Stomach (tissue), 9 donors: ENCODE results near the gene TAS2R60. TPM values are rescaled to one million over a fixed set of nuclear protein-coding genes. Genes with fewer than 3 reads are reported as not detected.

Experiments used
- DNase-seq, 2 donors: peaks; one replicate each; pipeline versions ENCODE4 v3.0.0 to v3.0.0-alpha.2; 2013 to 2019
- H3K27ac ChIP-seq, 5 donors: fragments of 200-600 bp in 4 of 5; sonication (generic) in 4 of 5; one replicate each; pipeline ENCODE4 v1.5.1; 2013 to 2019; ENCODE audit warnings: mild to moderate bottlenecking in 1 of 5, moderate library complexity in 1 of 5
- H3K27me3 ChIP-seq, 3 donors: fragments of 200-600 bp; sonication (generic); one replicate each; pipeline ENCODE4 v1.5.1; 2017 to 2019; ENCODE audit warnings: mixed run types in 1 of 3
- H3K36me3 ChIP-seq, 4 donors: fragments of 200-600 bp; sonication (generic); 1 replicate in 3 of 4; 2 replicates in 1 of 4; pipeline ENCODE4 v1.5.1; 2016 to 2019
- H3K4me1 ChIP-seq, 4 donors: fragments of 200-600 bp; sonication (generic); one replicate each; pipeline ENCODE4 v1.5.1; 2016 to 2019
- H3K4me3 ChIP-seq, 4 donors: fragments of 200-600 bp; sonication (generic) in 3 of 4; one replicate each; pipeline ENCODE4 v1.5.1; 2016 to 2019; ENCODE audit warnings: mild to moderate bottlenecking in 1 of 4
- H3K9me3 ChIP-seq, 4 donors: fragments of 200-600 bp; sonication (generic); one replicate each; pipeline ENCODE4 v1.5.1; 2016 to 2019
- EP300 ChIP-seq: sonication (generic); formaldehyde crosslinking; IDR thresholded peaks from one replicate; pipeline ENCODE4 v1.6.1; 2017; ENCODE audit warnings: antibody characterized with exemption
- POLR2A ChIP-seq, 4 donors: fragments of 450-650 bp; IDR thresholded peaks; one replicate each; pipeline ENCODE4 v1.6.1; 2016; ENCODE audit warnings: antibody characterized with exemption in 4 of 4, control low read depth in 2 of 4, mild to moderate bottlenecking in 1 of 4, moderate library complexity in 1 of 4
- POLR2AphosphoS5 ChIP-seq, 3 donors: sonication (generic); formaldehyde crosslinking; IDR thresholded peaks; one replicate each; pipeline ENCODE4 v1.6.1; 2016; ENCODE audit warnings: antibody characterized with exemption in 3 of 3
- WGBS, 5 donors: extraction: QIAGEN DNeasy Blood & Tissue Kit in 3 of 5; methylation state at CpG; one replicate each; pipeline versions ENCODE4 v1.1.5 to v1.1.7; 2013 to 2018; 5-methylcytosine and 5-hydroxymethylcytosine counted together
- intact Hi-C: fragments of 100-400 bp; cut with DNase I; formaldehyde crosslinking; loops from one replicate; pipeline ENCODE4 v1.15.1; 2023; ENCODE audit warnings: low total_unique reads
- polyA plus RNA-seq, 3 donors: library from polyadenylated mRNA; stranded (reverse); fragments of 200-250 nt; gene quantifications; one replicate each; pipeline ENCODE4 v1.2.3, GENCODE V29; 2013
- total RNA-seq, 5 donors: library from RNA; depleted of rRNA; stranded (reverse); fragments of >200 nt; gene quantifications; one replicate each; pipeline versions ENCODE4 v1.1.0 to v1.2.3, GENCODE V29; 2014 to 2016
- TF ChIP-seq, protein P1 (sequence below), 7 experiments: fragments of 450-650 bp in 4 of 7; fragments of 200-600 bp in 3 of 7; sonication (generic) in 3 of 7; IDR thresholded peaks; one replicate each; pipeline ENCODE4 v1.5.1; 2016 to 2019; ENCODE audit warnings: antibody characterized with exemption in 7 of 7, control low read depth in 2 of 7, mild to moderate bottlenecking in 1 of 7
- donor health status: healthy with polysubstance abuse.
- donor health status: Bipolar disorder and iron deficiency.
- donor health status: healthy.

TAS2R60 gene
- total and polyA plus RNA-seq, 8 donors: not detected

DNA sequence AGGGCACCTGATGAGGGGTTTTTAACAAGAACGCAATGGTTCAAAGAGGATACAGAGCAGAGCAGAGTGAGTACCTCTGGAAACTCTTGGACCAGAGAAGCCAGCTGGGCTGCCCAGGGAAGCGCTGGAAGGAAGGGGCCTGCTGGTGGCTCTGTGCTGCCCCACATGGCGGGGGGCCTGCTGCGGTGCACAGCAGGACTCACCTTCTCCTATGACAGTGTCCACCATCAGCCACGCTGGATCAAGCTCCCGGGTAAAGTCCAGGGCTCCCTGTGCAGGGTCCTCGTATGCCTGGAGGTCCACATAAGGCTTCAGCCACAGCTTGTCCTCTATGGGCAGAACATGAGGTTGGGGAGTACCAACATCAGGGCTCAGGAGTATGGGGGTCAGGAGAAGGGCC lies 47.1 kb upstream of the TAS2R60 start:
- no peak for DNase-seq
- 78 to 85% (median 82%) methylated on average over 7 of the region's 7 CpGs for WGBS, 5 donors
- TF ChIP-seq EP300 (no peak), POLR2AphosphoS5 (IDR thresholded peaks at IDR 0.05) (no peak), POLR2A (IDR thresholded peaks at IDR 0.05) (no peak)
- TF ChIP-seq, protein P1, sequence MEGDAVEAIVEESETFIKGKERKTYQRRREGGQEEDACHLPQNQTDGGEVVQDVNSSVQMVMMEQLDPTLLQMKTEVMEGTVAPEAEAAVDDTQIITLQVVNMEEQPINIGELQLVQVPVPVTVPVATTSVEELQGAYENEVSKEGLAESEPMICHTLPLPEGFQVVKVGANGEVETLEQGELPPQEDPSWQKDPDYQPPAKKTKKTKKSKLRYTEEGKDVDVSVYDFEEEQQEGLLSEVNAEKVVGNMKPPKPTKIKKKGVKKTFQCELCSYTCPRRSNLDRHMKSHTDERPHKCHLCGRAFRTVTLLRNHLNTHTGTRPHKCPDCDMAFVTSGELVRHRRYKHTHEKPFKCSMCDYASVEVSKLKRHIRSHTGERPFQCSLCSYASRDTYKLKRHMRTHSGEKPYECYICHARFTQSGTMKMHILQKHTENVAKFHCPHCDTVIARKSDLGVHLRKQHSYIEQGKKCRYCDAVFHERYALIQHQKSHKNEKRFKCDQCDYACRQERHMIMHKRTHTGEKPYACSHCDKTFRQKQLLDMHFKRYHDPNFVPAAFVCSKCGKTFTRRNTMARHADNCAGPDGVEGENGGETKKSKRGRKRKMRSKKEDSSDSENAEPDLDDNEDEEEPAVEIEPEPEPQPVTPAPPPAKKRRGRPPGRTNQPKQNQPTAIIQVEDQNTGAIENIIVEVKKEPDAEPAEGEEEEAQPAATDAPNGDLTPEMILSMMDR (IDR thresholded peaks at IDR 0.05): no peak

DNA sequence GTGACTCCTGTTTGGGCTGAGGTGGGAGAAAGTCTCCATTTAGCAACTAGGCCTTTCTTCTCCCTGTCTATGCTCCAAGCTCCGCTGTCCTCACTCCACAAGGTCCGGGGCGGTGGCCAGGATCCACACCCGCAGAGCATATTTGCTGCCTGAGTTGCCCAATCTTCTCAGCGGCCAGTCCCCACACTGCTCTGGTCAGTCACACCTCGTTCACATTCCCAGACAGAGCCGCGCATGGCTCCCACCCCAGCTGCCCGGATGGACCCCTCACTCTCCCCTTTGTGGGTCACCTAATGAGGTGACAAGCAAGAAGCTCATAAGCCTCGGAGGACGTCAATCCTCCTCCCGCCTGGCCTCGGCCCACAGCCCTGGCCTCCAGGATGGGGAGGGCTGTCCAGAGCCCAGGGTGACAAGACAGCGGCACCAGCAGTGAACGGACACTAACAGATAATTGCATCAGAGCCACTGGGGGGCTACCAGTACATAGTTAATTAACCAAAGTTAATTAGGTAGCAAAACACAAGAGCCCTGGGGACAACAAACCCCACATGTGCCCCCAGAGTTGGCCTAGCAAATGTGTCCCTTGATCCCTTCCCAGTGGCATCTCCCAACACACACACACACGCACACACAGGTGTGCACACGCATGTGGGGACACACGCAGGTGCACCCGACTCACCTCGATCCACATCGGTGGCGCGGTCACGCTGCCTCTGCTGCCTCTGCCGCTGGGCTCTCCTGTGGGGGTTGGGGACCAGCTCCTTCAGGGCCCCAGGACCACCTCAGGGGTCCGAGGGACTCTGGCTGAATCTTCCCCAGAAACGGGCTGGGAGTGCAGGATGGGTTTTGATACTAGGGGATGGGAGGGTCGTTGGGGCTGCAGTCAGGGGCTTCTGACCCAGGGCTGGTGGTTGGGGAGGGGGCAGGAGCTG lies 46.4 kb upstream of the TAS2R60 start:
- Histone ChIP-seq H3K27me3 (no peaks in the 10 kb centered on the region), H3K27ac (peak overlapping the region in 2 of 5 donors; percentile 16 to 35), H3K4me1 (peaks cover 28 to 41% (median 37%) of the 10 kb centered on the region in 4 donors), H3K4me3 (no peak overlapping the region), H3K36me3 (peaks cover 5 to 42% (median 39%) of the 10 kb centered on the region in 4 donors), H3K9me3 (no peaks in the 10 kb centered on the region)
- TF ChIP-seq EP300 (no peak), POLR2AphosphoS5 (IDR thresholded peaks at IDR 0.05) (no peak), POLR2A (IDR thresholded peaks at IDR 0.05) (no peak)
- TF ChIP-seq, protein P1 (IDR thresholded peaks at IDR 0.05): no peak
- intact Hi-C loops: no loop called here
- no peak for DNase-seq
- WGBS, 5 donors: 86 to 89% (median 86%) methylated on average over 18 to 28 of the region's 28 CpGs

More for the DNA sequence above, 47.1 kb upstream of the TAS2R60 start:
- Histone ChIP-seq H3K4me1 (peaks cover 35 to 48% (median 44%) of the 10 kb centered on the region in 4 donors), H3K27me3 (no peaks in the 10 kb centered on the region), H3K4me3 (no peak overlapping the region), H3K36me3 (peaks cover 9 to 44% (median 43%) of the 10 kb centered on the region in 4 donors), H3K9me3 (no peaks in the 10 kb centered on the region), H3K27ac (peak overlapping the region in 3 of 5 donors; percentile 4 to 35 (median 16))
- intact Hi-C loops: no loop called here

DNA sequence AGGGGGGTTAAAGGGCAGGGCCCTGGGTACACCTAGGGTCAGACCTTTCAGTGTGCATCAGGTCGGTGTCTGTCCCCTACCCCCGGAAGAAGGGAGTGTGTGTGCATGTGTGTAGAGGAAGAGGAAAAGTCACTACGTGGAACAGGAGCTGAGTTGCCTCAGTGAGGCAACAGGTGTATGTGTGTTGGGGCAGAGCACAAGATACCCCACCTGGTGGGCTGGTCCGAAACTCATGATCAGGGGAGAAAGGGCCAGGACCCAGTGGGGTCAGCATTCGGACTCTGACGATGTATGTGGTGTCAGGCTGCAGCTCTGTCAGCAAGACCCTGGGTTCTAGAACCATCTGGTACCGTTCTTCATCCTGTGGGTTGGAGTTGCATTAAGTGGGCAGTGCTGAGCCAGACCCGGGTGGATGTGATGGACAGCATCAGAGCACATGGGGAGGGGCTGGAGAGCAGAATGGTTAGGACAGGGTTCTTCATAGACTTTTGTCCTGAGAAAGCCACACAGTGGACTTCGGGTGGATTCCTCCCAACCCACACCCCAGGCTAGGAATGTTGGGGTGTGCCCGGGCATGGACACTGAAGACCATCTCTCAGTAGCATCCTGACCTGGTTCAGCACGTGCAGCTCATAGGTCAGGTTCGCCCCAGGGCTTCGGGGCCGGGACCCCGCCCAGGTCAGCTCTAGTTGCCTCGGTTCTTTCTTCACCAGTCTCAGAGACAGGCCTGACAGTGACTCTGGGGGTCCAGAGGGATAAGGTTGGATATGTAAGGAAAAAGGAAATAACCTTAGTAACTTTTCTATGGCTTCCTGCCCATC lies 45.3 kb upstream of the TAS2R60 start:
- peaks cover 18 to 31% (median 27%) of the 10 kb centered on the region in 4 donors for H3K4me1 ChIP-seq
- 84 to 94% (median 93%) methylated on average over 10 to 16 of the region's 16 CpGs for WGBS, 5 donors
- DNase-seq: no peak
- intact Hi-C loops: no loop called here
- no peak for TF ChIP-seq POLR2A (IDR thresholded peaks at IDR 0.05)
- TF ChIP-seq, protein P1 (IDR thresholded peaks at IDR 0.05): no peak
- H3K9me3 ChIP-seq: no peaks in the 10 kb centered on the region
- H3K27ac ChIP-seq: no peak overlapping the region
- H3K4me3 ChIP-seq: no peak overlapping the region
- H3K36me3 ChIP-seq: peaks cover 1 to 42% (median 32%) of the 10 kb centered on the region in 4 donors
- no peaks in the 10 kb centered on the region for H3K27me3 ChIP-seq

DNA sequence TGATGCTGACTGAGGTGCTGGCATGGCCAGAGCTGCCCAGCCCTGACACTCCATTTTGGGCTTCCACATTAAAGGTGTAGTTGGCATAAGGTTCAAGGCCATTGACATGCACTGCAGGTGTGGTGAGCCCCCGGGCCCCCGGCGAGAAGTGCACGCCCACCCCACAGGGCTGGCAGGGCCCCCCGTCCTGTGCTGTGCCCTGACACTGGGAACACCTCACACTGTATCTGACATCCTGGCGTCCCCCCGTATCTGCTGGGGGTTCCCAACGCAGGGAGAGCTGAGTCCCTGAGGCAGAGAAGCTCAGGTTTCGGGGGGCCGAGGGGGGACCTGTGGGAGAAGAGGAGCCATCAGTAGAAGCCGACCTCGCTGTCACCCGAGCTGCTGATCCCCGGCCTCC lies 44.6 kb upstream of the TAS2R60 start:
- H3K27ac ChIP-seq: no peak overlapping the region
- no peaks in the 10 kb centered on the region for H3K9me3 ChIP-seq
- H3K4me1 ChIP-seq: peaks cover 11 to 24% (median 20%) of the 10 kb centered on the region in 4 donors
- no peaks in the 10 kb centered on the region for H3K27me3 ChIP-seq
- H3K36me3 ChIP-seq: peaks cover 0 to 42% (median 26%) of the 10 kb centered on the region in 4 donors
- TF ChIP-seq POLR2A (IDR thresholded peaks at IDR 0.05) (no peak), EP300 (no peak), POLR2AphosphoS5 (IDR thresholded peaks at IDR 0.05) (no peak)
- TF ChIP-seq, protein P1 (IDR thresholded peaks at IDR 0.05): no peak
- DNase-seq: no peak
- WGBS, 5 donors: 94 to 96% (median 96%) methylated on average over 8 to 14 of the region's 14 CpGs
- no peak overlapping the region for H3K4me3 ChIP-seq
- intact Hi-C loops: no loop called here
